NCI-H226 (cell line): ENCODE data around the gene COG2.
"Not testable (repeated sequence)": the region's sequence is repeated elsewhere in the genome, so short reads cannot be mapped to it uniquely, and the experiment has no call there.

ENCODE experiments used
- DNase-seq: peaks from one replicate; pipeline ENCODE4 v3.0.0-alpha.2; 2015

COG2 gene

GRCh38 chr1:230626232-230626631 is 16.0 kb upstream of the COG2 start:
- no peak for DNase-seq

- DNase-seq = no peak
Observed at GRCh38 chr1:230627767-230628166, 14.5 kb upstream of the COG2 start.

- no peak for DNase-seq
Observed at GRCh38 chr1:230629511-230629910, 12.8 kb upstream of the COG2 start.

- no peak for DNase-seq
Observed at GRCh38 chr1:230631477-230631876, 10.8 kb upstream of the COG2 start.

- DNase-seq = no peak
Observed at GRCh38 chr1:230632273-230632873, 9.9 kb upstream of the COG2 start.

GRCh38 chr1:230633469-230633868 is 8.8 kb upstream of the COG2 start:
- no peak for DNase-seq

GRCh38 chr1:230634384-230634783 is 7.9 kb upstream of the COG2 start:
- no peak for DNase-seq

- no peak for DNase-seq
Observed at GRCh38 chr1:230636575-230637148, 5.6 kb upstream of the COG2 start.

- DNase-seq = no peak
Observed at GRCh38 chr1:230639714-230640209, 2.5 kb upstream of the COG2 start.

- peak; percentile 2 for DNase-seq
Observed at GRCh38 chr1:230641346-230641745, 935 bp upstream of the COG2 start.

GRCh38 chr1:230641900-230642262 is 400 bp upstream of the COG2 start:
- no peak for DNase-seq

GRCh38 chr1:230643908-230644307 is 1.6 kb downstream of the COG2 start:
- DNase-seq = no peak

- DNase-seq = no peak
Observed at GRCh38 chr1:230646710-230647302, 4.5 kb downstream of the COG2 start.

GRCh38 chr1:230647321-230647720 is 5.0 kb downstream of the COG2 start:
- DNase-seq = no peak

- no peak for DNase-seq
Observed at GRCh38 chr1:230648114-230648513, 5.8 kb downstream of the COG2 start.

- DNase-seq = no peak
Observed at GRCh38 chr1:230650300-230650699, 8.0 kb downstream of the COG2 start.

- no peak for DNase-seq
Observed at GRCh38 chr1:230651235-230651634, 9.0 kb downstream of the COG2 start.

- DNase-seq = not testable (repeated sequence)
Observed at GRCh38 chr1:230656719-230657118, 14.4 kb downstream of the COG2 start.

- DNase-seq = not testable (repeated sequence)
Observed at GRCh38 chr1:230658103-230658502, 15.8 kb downstream of the COG2 start.

GRCh38 chr1:230658691-230659090 is 16.4 kb downstream of the COG2 start:
- no peak for DNase-seq

- no peak for DNase-seq
Observed at GRCh38 chr1:230661976-230662375, 19.7 kb downstream of the COG2 start.

GRCh38 chr1:230668227-230668626 is 25.9 kb downstream of the COG2 start:
- DNase-seq = no peak

GRCh38 chr1:230669543-230669942 is 27.3 kb downstream of the COG2 start:
- no peak for DNase-seq

- DNase-seq = no peak
Observed at GRCh38 chr1:230674581-230674980, 32.3 kb downstream of the COG2 start.

GRCh38 chr1:230677200-230677599 is 34.9 kb downstream of the COG2 start:
- DNase-seq = no peak
